HG03097 (cell line): ENCODE measurements around the gene MAPK8IP1.

ENCODE experiments used
- ATAC-seq: cut with Tn5 transposase; IDR thresholded peaks from one replicate; pipeline ENCODE4 v1.9.1; 2021; ENCODE audit not compliant: unreplicated experiment, low FRiP score

Gene MAPK8IP1

GRCh38 chr11:45858751-45859398 lies 26.6 kb upstream of the MAPK8IP1 start:
- no peak for ATAC-seq

GRCh38 chr11:45859661-45860140 lies 25.8 kb upstream of the MAPK8IP1 start:
- no peak for ATAC-seq

GRCh38 chr11:45860348-45860747 lies 25.1 kb upstream of the MAPK8IP1 start:
- no peak for ATAC-seq

GRCh38 chr11:45860764-45861510 lies 24.5 kb upstream of the MAPK8IP1 start:
- ATAC-seq, result no peak

- no peak for ATAC-seq
These were observed 21.4 kb upstream of the MAPK8IP1 start for GRCh38 chr11:45864041-45864440.

GRCh38 chr11:45869551-45869950 lies 15.9 kb upstream of the MAPK8IP1 start:
- no peak for ATAC-seq

GRCh38 chr11:45870706-45871105 lies 14.7 kb upstream of the MAPK8IP1 start:
- ATAC-seq, result no peak

GRCh38 chr11:45871638-45872037 lies 13.8 kb upstream of the MAPK8IP1 start:
- no peak for ATAC-seq

GRCh38 chr11:45872651-45873356 lies 12.6 kb upstream of the MAPK8IP1 start:
- no peak for ATAC-seq

GRCh38 chr11:45876401-45876800 lies 9.1 kb upstream of the MAPK8IP1 start:
- no peak for ATAC-seq

- no peak for ATAC-seq
These were observed 8.2 kb upstream of the MAPK8IP1 start for GRCh38 chr11:45877221-45877620.

- ATAC-seq, result no peak
These were observed 7.6 kb upstream of the MAPK8IP1 start for GRCh38 chr11:45877845-45878244.

GRCh38 chr11:45879803-45880686 lies 5.4 kb upstream of the MAPK8IP1 start:
- ATAC-seq, result no peak

- ATAC-seq, result no peak
These were observed 4.5 kb upstream of the MAPK8IP1 start for GRCh38 chr11:45880772-45881570.

GRCh38 chr11:45881708-45882368 lies 3.6 kb upstream of the MAPK8IP1 start:
- ATAC-seq, result no peak

GRCh38 chr11:45884596-45885185 lies 760 bp upstream of the MAPK8IP1 start:
- no peak for ATAC-seq

- ATAC-seq, result no peak
These were observed 670 bp downstream of the MAPK8IP1 start for GRCh38 chr11:45885921-45886721.
